Adrenal gland (tissue), 5 donors: ENCODE results near the gene SRRT.

ENCODE experiments used
- POLR2A ChIP-seq, 2 donors: fragments of 450-650 bp; IDR thresholded peaks; one replicate each; pipeline ENCODE4 v1.6.1; 2017; ENCODE audit warnings: antibody characterized with exemption in 2 of 2, mild to moderate bottlenecking in 2 of 2, moderate library complexity in 1 of 2
- TF ChIP-seq, protein P1 (sequence below), 6 experiments: fragments of 450-650 bp in 4 of 6; fragments of 200-600 bp in 2 of 6; sonication (generic) in 1 of 6; IDR thresholded peaks; 1 replicate in 5 of 6; 2 replicates in 1 of 6; pipeline versions ENCODE4 v1.5.1 to v1.8.0; 2016 to 2021; ENCODE audit warnings: antibody characterized with exemption in 6 of 6, mild to moderate bottlenecking in 2 of 6, moderate library complexity in 1 of 6
- donor health status: DM: no; HTN: no; CAD: no.

DNA sequence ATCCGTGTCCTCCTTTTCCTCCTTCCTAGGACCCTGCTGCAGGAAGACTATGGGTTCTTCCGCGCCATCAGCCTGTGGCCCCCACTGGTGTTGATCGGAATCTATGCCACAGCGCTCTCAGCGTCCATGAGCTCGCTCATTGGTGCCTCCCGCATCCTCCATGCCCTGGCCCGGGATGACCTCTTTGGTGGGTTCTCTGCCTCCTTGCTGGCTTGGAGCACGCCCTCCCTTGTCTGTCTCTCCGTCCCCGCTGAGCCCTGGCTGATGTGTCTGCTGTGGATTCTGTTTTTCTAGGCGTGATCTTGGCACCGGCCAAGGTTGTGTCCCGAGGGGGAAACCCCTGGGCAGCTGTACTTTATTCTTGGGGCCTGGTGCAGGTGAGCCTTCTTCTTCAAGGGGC lies 15.0 kb upstream of the SRRT start:
- TF ChIP-seq POLR2A (IDR thresholded peaks at IDR 0.05) = no peak
- TF ChIP-seq, protein P1, sequence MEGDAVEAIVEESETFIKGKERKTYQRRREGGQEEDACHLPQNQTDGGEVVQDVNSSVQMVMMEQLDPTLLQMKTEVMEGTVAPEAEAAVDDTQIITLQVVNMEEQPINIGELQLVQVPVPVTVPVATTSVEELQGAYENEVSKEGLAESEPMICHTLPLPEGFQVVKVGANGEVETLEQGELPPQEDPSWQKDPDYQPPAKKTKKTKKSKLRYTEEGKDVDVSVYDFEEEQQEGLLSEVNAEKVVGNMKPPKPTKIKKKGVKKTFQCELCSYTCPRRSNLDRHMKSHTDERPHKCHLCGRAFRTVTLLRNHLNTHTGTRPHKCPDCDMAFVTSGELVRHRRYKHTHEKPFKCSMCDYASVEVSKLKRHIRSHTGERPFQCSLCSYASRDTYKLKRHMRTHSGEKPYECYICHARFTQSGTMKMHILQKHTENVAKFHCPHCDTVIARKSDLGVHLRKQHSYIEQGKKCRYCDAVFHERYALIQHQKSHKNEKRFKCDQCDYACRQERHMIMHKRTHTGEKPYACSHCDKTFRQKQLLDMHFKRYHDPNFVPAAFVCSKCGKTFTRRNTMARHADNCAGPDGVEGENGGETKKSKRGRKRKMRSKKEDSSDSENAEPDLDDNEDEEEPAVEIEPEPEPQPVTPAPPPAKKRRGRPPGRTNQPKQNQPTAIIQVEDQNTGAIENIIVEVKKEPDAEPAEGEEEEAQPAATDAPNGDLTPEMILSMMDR (IDR thresholded peaks at IDR 0.05) = no peak
